MM.1S (cell line): ENCODE data around the gene KIF7.

Experiments used
- DNase-seq: peaks from one replicate; pipeline ENCODE4 v3.0.0-alpha.2; 2015
- H2AFZ ChIP-seq: fragments of 300-600 bp; sonication (generic); 2 replicates; pipeline ENCODE4 v1.6.0; 2016; ENCODE audit warnings: antibody characterized with exemption, low read length
- H3F3A ChIP-seq: fragments of 300-600 bp; sonication (generic); 2 replicates; pipeline ENCODE4 v1.6.1; 2016; ENCODE audit warnings: mild to moderate bottlenecking, antibody characterized with exemption, low read length, moderate library complexity, mixed read lengths; ENCODE audit not compliant: insufficient read depth
- H3K27ac ChIP-seq: fragments of 300-600 bp; sonication (generic); 2 replicates; pipeline ENCODE4 v1.5.1; 2016; ENCODE audit warnings: mild to moderate bottlenecking, low read length
- H3K27me3 ChIP-seq: fragments of 300-600 bp; sonication (generic); replicated peaks from 2 replicates; pipeline ENCODE4 v1.6.0; 2016; ENCODE audit warnings: low read length; ENCODE audit not compliant: insufficient read depth
- H3K36me3 ChIP-seq: fragments of 300-600 bp; sonication (generic); replicated peaks from 2 replicates; pipeline ENCODE4 v1.6.1; 2016; ENCODE audit warnings: mild to moderate bottlenecking, low read length, mixed read lengths; ENCODE audit not compliant: insufficient read depth
- H3K4me1 ChIP-seq: fragments of 300-600 bp; sonication (generic); 2 replicates; pipeline ENCODE4 v1.6.1; 2016; ENCODE audit warnings: low read length, mixed read lengths
- H3K4me2 ChIP-seq: fragments of 300-600 bp; sonication (generic); 2 replicates; pipeline ENCODE4 v1.6.0; 2016; ENCODE audit warnings: low read depth, low read length
- H3K4me3 ChIP-seq: fragments of 300-600 bp; sonication (generic); 2 replicates; pipeline ENCODE4 v1.5.1; 2016; ENCODE audit warnings: low read length, mixed read lengths
- H3K79me2 ChIP-seq: fragments of 300-600 bp; sonication (generic); 2 replicates; pipeline ENCODE4 v1.6.1; 2016; ENCODE audit warnings: mixed run types, low read length, mixed read lengths
- H3K9ac ChIP-seq: fragments of 300-600 bp; sonication (generic); 2 replicates; pipeline ENCODE4 v1.6.1; 2016; ENCODE audit warnings: low read length, mixed read lengths
- H3K9me2 ChIP-seq: fragments of 300-600 bp; sonication (generic); replicated peaks from 2 replicates; pipeline ENCODE4 v1.6.1; 2016; ENCODE audit warnings: mild to moderate bottlenecking, low read length, mixed read lengths; ENCODE audit not compliant: insufficient read depth
- H3K9me3 ChIP-seq: fragments of 300-600 bp; sonication (generic); replicated peaks from 2 replicates; pipeline ENCODE4 v1.6.1; 2016; ENCODE audit warnings: mild to moderate bottlenecking, low read length, mixed read lengths; ENCODE audit not compliant: insufficient read depth
- H4K20me1 ChIP-seq: fragments of 300-600 bp; sonication (generic); 2 replicates; pipeline ENCODE4 v1.6.1; 2016; ENCODE audit warnings: mild to moderate bottlenecking, low read length, moderate library complexity, mixed read lengths; ENCODE audit not compliant: insufficient read depth
- EZH2 ChIP-seq: fragments of 300-600 bp; sonication (generic); optimal IDR thresholded peaks from 2 replicates; pipeline ENCODE3; 2017; ENCODE audit warnings: low read depth, mild to moderate bottlenecking, antibody characterized with exemption, low read length, mixed read lengths
- EZH2phosphoT487 ChIP-seq: fragments of 300-600 bp; sonication (generic); IDR thresholded peaks from 2 replicates; pipeline ENCODE4 v1.6.1; 2018; ENCODE audit warnings: antibody characterized with exemption, low read length
- TF ChIP-seq, protein P1 (sequence below): fragments of 300-600 bp; sonication (generic); IDR thresholded peaks from 2 replicates; pipeline ENCODE4 v1.5.1; 2016; ENCODE audit warnings: antibody characterized with exemption, low read length, mixed read lengths

The KIF7 gene

DNA sequence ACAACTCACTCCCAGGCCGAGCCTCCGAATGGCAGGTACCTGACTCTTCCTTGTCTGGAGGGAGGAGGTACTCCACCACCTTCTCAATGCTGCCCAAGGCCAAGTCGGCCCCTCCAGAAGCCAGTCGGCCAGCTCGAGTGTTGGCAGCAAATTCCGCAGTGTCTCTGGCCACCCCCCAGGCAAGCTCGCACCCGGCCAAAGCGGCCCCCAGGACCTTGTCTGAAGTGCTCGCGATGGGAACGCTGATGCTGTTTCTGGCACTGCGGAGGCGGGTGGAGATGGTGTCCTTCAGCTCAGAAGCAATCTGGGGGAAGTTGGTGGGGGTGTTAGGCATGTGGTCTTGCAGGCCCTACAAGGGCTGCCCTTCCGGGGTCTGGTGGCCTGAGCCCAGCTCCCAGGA is 14.7 kb upstream of the KIF7 start:
- Histone ChIP-seq H3K9me2 (no peaks in the 10 kb centered on the region), H3K4me2 (no peak overlapping the region), H3K79me2 (no peaks in the 10 kb centered on the region), H3K27me3 (no peaks in the 10 kb centered on the region), H3K9ac (no peak overlapping the region), H3K4me1 (no peaks in the 10 kb centered on the region), H3F3A (no peaks in the 10 kb centered on the region), H3K9me3 (no peaks in the 10 kb centered on the region), H3K36me3 (no peaks in the 10 kb centered on the region), H3K27ac (no peak overlapping the region), H4K20me1 (no peaks in the 10 kb centered on the region), H2AFZ (no peak overlapping the region), H3K4me3 (no peak overlapping the region)
- DNase-seq: no peak
- TF ChIP-seq EZH2phosphoT487 (no peak), EZH2 (no peak)
- TF ChIP-seq, protein P1, sequence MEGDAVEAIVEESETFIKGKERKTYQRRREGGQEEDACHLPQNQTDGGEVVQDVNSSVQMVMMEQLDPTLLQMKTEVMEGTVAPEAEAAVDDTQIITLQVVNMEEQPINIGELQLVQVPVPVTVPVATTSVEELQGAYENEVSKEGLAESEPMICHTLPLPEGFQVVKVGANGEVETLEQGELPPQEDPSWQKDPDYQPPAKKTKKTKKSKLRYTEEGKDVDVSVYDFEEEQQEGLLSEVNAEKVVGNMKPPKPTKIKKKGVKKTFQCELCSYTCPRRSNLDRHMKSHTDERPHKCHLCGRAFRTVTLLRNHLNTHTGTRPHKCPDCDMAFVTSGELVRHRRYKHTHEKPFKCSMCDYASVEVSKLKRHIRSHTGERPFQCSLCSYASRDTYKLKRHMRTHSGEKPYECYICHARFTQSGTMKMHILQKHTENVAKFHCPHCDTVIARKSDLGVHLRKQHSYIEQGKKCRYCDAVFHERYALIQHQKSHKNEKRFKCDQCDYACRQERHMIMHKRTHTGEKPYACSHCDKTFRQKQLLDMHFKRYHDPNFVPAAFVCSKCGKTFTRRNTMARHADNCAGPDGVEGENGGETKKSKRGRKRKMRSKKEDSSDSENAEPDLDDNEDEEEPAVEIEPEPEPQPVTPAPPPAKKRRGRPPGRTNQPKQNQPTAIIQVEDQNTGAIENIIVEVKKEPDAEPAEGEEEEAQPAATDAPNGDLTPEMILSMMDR: no peak

DNA sequence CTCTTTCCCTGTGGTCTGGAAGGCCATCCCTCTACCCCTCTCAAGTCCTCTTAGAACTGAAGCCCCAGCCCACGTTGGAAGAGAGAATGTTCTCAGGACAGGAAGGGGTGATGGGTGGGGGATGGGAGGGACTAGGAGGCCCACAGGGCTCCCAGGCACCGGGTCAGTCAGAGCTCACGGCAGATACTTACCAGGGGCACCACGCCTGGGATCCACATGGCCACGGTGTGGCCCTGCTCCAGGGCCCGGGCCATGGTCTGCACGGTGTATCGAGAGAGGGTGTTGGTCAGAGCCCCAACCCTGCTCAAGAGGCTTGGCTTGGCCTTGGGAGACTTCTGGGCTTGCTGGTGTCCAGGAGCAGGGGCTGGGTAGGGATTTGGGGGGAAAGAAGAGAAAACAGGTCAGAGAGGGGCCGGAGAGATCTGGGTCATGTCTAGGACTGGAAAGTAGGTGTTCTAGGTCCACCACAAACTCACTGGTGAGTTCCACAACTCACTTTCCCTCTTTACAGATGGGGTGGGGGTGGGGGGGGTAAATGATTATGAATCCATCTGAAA is 14.1 kb upstream of the KIF7 start:
- Histone ChIP-seq H3K9ac (no peak overlapping the region), H3K27ac (no peak overlapping the region), H3K4me3 (no peak overlapping the region), H3K79me2 (no peaks in the 10 kb centered on the region), H3K4me1 (no peaks in the 10 kb centered on the region), H3F3A (no peaks in the 10 kb centered on the region), H3K9me2 (no peaks in the 10 kb centered on the region), H4K20me1 (no peaks in the 10 kb centered on the region), H2AFZ (no peak overlapping the region), H3K27me3 (peaks cover 5% of the 10 kb centered on the region; the same call in 1 of the 2 replicates), H3K36me3 (no peaks in the 10 kb centered on the region), H3K4me2 (no peak overlapping the region), H3K9me3 (no peaks in the 10 kb centered on the region)
- TF ChIP-seq, protein P1: no peak
- TF ChIP-seq EZH2phosphoT487 (no peak), EZH2 (no peak)
- DNase-seq: no peak

DNA sequence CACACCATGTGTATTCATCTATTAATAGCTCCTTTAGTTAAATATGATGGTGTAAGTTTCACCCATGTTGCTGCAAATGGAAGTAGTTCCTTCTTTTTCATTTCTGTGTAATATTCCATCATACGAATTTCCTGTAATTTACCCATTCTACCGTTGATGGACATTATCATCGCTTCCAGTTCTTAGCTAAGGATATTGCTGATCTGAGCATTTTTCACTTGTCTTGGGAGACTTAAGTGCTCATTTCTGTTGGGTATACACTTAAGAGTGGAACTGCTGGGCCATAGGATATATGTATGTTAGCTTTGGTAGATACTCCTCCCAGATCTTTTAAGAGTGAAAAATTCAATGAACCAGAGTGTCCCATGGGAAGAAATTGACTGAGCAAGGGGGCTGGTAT is 12.9 kb upstream of the KIF7 start:
- Histone ChIP-seq H3K79me2 (no peaks in the 10 kb centered on the region), H3K9ac (no peak overlapping the region), H3K9me3 (no peaks in the 10 kb centered on the region), H2AFZ (no peak overlapping the region), H3K36me3 (no peaks in the 10 kb centered on the region), H3K4me2 (no peak overlapping the region), H3F3A (no peaks in the 10 kb centered on the region), H4K20me1 (no peaks in the 10 kb centered on the region), H3K9me2 (no peaks in the 10 kb centered on the region), H3K27ac (no peak overlapping the region), H3K27me3 (peaks cover 5% of the 10 kb centered on the region; the same call in 1 of the 2 replicates), H3K4me1 (no peaks in the 10 kb centered on the region), H3K4me3 (no peak overlapping the region)
- DNase-seq: no peak
- TF ChIP-seq EZH2phosphoT487 (no peak), EZH2 (no peak)
- TF ChIP-seq, protein P1: no peak

- no peak for DNase-seq
- no peak overlapping the region for H3K4me2 ChIP-seq
- no peaks in the 10 kb centered on the region for H3K9me3 ChIP-seq
- no peak for TF ChIP-seq EZH2
- TF ChIP-seq EZH2phosphoT487: no peak
- TF ChIP-seq, protein P1: no peak
- H3K79me2 ChIP-seq: no peaks in the 10 kb centered on the region
- H3K4me3 ChIP-seq: no peak overlapping the region
- no peaks in the 10 kb centered on the region for H3K36me3 ChIP-seq
- H3F3A ChIP-seq: no peaks in the 10 kb centered on the region
- H3K27me3 ChIP-seq: peaks cover 5% of the 10 kb centered on the region; the same call in 1 of the 2 replicates
- H2AFZ ChIP-seq: no peak overlapping the region
- no peaks in the 10 kb centered on the region for H4K20me1 ChIP-seq
- H3K9me2 ChIP-seq: no peaks in the 10 kb centered on the region
- H3K9ac ChIP-seq: no peak overlapping the region
- H3K4me1 ChIP-seq: no peaks in the 10 kb centered on the region
- H3K27ac ChIP-seq: no peak overlapping the region
Measured at GRCh38 chr15:89667706-89667960, 12.4 kb upstream of the KIF7 start.
